Dendritic cell treated with granulocyte-macrophage colony-stimulating factor and Interleukin-4, amounts not matched to agents 40 ng/mL and 50 ng/mL, for 4 days (primary cell): Measurements from ENCODE around the gene LRRC4C.

ENCODE experiments used
- H3K27ac Mint-ChIP-seq: one replicate; pipeline ENCODE4 v1.8.0; 2022; ENCODE audit warnings: mild to moderate bottlenecking, mixed read lengths
- H3K27me3 Mint-ChIP-seq: one replicate; pipeline ENCODE4 v1.8.0; 2022; ENCODE audit warnings: mild to moderate bottlenecking, mixed read lengths
- H3K36me3 Mint-ChIP-seq: one replicate; pipeline ENCODE4 v1.8.0; 2022; ENCODE audit warnings: low read depth, mixed read lengths
- H3K4me1 Mint-ChIP-seq: one replicate; pipeline ENCODE4 v1.8.0; 2022; ENCODE audit warnings: low read depth, mixed read lengths
- H3K4me3 Mint-ChIP-seq: one replicate; pipeline ENCODE4 v1.8.0; 2022; ENCODE audit warnings: mild to moderate bottlenecking, moderate library complexity, mixed read lengths
- H3K9me3 Mint-ChIP-seq: one replicate; pipeline ENCODE4 v1.8.0; 2022; ENCODE audit warnings: mixed read lengths
- intact Hi-C: fragments of 100-400 bp; cut with micrococcal nuclease; formaldehyde crosslinking; loops from one replicate; pipeline ENCODE4 v1.15.0; 2022

The LRRC4C gene

GRCh38 chr11:40376331-40376730 lies 1083.1 kb downstream of the LRRC4C start:
- Mint-ChIP-seq H3K4me1 (no peaks in the 10 kb centered on the region), H3K9me3 (no peaks in the 10 kb centered on the region), H3K36me3 (no peaks in the 10 kb centered on the region), H3K27me3 (no peaks in the 10 kb centered on the region), H3K4me3 (no peak overlapping the region), H3K27ac (no peak overlapping the region)
- intact Hi-C loops = no loop called here

DNA sequence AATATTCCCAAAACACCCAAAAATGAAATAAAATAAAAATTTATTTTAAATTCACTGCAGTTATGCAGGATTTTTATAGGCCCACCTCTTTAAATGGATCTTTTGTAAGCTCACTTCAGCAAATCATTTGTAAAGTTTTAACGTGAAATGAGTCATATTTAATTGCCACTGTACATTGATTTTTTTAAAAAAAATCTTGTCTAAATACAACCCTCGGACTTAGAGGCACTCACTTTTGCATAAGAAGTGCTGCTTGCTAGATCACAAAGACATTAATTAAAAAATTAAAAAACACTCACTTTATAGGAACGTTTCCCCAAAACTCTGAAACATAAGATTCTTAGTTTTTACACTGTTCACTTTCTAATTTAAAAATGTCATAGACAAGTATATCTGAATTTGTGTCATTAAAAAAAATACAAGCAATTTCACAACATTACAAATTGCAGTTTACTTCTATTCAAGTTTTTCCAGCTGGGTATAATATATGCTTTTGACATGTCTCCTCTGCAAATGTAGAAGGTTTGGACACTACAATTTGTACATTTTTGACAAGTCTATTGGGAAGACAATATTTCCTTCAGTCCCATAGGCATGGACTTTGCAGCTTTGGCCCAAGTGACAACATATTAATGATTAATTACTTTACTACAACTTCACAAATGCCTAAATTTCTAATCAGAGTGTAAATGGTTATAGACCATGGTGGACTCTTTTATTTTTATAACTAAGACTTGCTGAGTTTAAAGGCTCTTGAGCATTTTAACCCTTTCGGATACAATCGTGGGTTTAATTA lies 1088.4 kb downstream of the LRRC4C start:
- Mint-ChIP-seq H3K9me3 (no peaks in the 10 kb centered on the region), H3K4me3 (no peak overlapping the region), H3K36me3 (no peaks in the 10 kb centered on the region), H3K27me3 (no peaks in the 10 kb centered on the region), H3K27ac (no peak overlapping the region), H3K4me1 (no peaks in the 10 kb centered on the region)
- intact Hi-C loops = no loop called here

- H3K4me1 Mint-ChIP-seq = no peaks in the 10 kb centered on the region
- H3K4me3 Mint-ChIP-seq = no peak overlapping the region
- H3K9me3 Mint-ChIP-seq = peaks cover 15% of the 10 kb centered on the region
- H3K27me3 Mint-ChIP-seq = no peaks in the 10 kb centered on the region
- intact Hi-C loops = no loop called here
- H3K27ac Mint-ChIP-seq = no peak overlapping the region
- H3K36me3 Mint-ChIP-seq = no peaks in the 10 kb centered on the region
These were observed 1099.2 kb downstream of the LRRC4C start for GRCh38 chr11:40360206-40360798.

GRCh38 chr11:40354121-40354520 lies 1105.3 kb downstream of the LRRC4C start:
- H3K27me3 Mint-ChIP-seq = no peaks in the 10 kb centered on the region
- H3K36me3 Mint-ChIP-seq = no peaks in the 10 kb centered on the region
- no peak overlapping the region for H3K27ac Mint-ChIP-seq
- intact Hi-C loops = no loop called here
- H3K4me1 Mint-ChIP-seq = no peaks in the 10 kb centered on the region
- H3K9me3 Mint-ChIP-seq = peaks cover 44% of the 10 kb centered on the region
- no peak overlapping the region for H3K4me3 Mint-ChIP-seq

- H3K27me3 Mint-ChIP-seq = no peaks in the 10 kb centered on the region
- no peaks in the 10 kb centered on the region for H3K36me3 Mint-ChIP-seq
- no peak overlapping the region for H3K27ac Mint-ChIP-seq
- H3K4me1 Mint-ChIP-seq = no peaks in the 10 kb centered on the region
- H3K9me3 Mint-ChIP-seq = peaks cover 15% of the 10 kb centered on the region
- H3K4me3 Mint-ChIP-seq = no peak overlapping the region
- intact Hi-C loops = no loop called here
These were observed 1118.5 kb downstream of the LRRC4C start for GRCh38 chr11:40340911-40341310.

DNA sequence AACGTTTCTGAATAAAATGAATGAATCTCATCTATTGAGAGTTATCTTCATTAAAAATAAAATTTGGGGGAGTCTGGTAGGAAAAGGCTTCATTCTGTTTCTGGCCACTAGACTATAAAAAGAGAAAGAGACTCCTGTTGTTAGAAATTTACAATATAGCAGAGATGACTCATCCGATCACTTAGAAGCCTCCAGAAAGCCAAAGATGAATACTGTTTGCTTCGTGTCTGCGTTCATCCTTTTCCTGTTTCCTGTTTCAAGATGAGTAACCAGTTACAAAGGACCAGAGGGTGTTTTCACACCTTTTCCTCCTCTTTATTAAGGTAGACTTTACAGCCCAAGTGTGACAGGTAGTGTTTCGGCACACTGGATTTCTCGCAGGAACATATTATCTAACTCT lies 1120.7 kb downstream of the LRRC4C start:
- no peaks in the 10 kb centered on the region for H3K4me1 Mint-ChIP-seq
- intact Hi-C loops = no loop called here
- H3K36me3 Mint-ChIP-seq = no peaks in the 10 kb centered on the region
- H3K4me3 Mint-ChIP-seq = no peak overlapping the region
- peaks cover 8% of the 10 kb centered on the region for H3K9me3 Mint-ChIP-seq
- H3K27me3 Mint-ChIP-seq = no peaks in the 10 kb centered on the region
- no peak overlapping the region for H3K27ac Mint-ChIP-seq

- no peaks in the 10 kb centered on the region for H3K4me1 Mint-ChIP-seq
- H3K27ac Mint-ChIP-seq = no peak overlapping the region
- intact Hi-C loops = no loop called here
- no peak overlapping the region for H3K4me3 Mint-ChIP-seq
- peaks cover 1% of the 10 kb centered on the region for H3K9me3 Mint-ChIP-seq
- H3K27me3 Mint-ChIP-seq = no peaks in the 10 kb centered on the region
- H3K36me3 Mint-ChIP-seq = no peaks in the 10 kb centered on the region
These were observed 1121.4 kb downstream of the LRRC4C start for GRCh38 chr11:40338062-40338461.

GRCh38 chr11:40337118-40337517 lies 1122.3 kb downstream of the LRRC4C start:
- Mint-ChIP-seq H3K27ac (no peak overlapping the region), H3K36me3 (no peaks in the 10 kb centered on the region), H3K4me3 (no peak overlapping the region), H3K4me1 (no peaks in the 10 kb centered on the region), H3K27me3 (no peaks in the 10 kb centered on the region), H3K9me3 (peaks cover 9% of the 10 kb centered on the region)
- intact Hi-C loops = no loop called here

- H3K27ac Mint-ChIP-seq = no peak overlapping the region
- no peaks in the 10 kb centered on the region for H3K36me3 Mint-ChIP-seq
These were observed 1130.4 kb downstream of the LRRC4C start for GRCh38 chr11:40328890-40329614.

DNA sequence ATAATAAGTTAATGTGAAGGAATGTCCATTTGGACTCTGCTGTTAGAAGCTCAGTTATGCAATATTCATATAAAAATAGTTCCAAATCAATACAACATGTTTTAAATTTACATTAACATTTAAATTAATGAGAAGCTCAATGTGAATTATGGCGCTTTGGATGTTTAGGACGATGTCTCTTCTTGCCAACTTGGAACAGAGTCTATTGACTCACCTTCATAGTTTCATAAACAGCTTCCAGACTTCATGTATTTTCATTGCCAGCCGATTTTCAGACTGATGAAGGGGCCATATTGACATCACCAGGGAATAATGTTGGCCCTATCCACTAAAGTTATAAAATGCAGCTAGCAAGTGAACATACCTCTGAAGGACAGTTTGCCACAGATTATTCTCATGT lies 1136.2 kb downstream of the LRRC4C start:
- Mint-ChIP-seq H3K36me3 (no peaks in the 10 kb centered on the region), H3K4me3 (no peak overlapping the region), H3K27ac (no peak overlapping the region), H3K9me3 (no peaks in the 10 kb centered on the region), H3K4me1 (no peaks in the 10 kb centered on the region), H3K27me3 (no peaks in the 10 kb centered on the region)
- intact Hi-C loops = no loop called here

More at GRCh38 chr11:40328890-40329614, 1130.4 kb downstream of the LRRC4C start:
- Mint-ChIP-seq H3K4me1 (no peaks in the 10 kb centered on the region), H3K4me3 (no peak overlapping the region), H3K27me3 (no peaks in the 10 kb centered on the region), H3K9me3 (peaks cover 10% of the 10 kb centered on the region)
- intact Hi-C loops = no loop called here

DNA sequence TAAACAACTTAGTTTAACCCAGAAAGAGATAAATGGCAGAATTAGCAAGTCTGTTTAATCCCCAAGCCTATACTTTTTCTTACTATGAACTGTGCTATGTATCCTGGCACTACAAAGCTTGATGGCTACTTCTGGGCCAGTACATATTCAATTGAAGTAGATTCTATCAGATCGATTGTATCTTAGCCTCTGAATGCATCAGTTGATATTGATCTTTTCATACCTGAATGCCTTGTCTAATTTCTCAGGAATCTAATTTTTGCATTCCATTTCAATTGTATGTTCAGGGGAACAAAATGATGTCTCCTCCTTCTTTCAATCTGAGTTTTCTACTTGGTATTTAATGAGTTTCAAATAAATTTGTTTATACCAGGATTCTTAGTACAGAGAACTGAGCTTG lies 1137.9 kb downstream of the LRRC4C start:
- intact Hi-C loops = no loop called here

DNA sequence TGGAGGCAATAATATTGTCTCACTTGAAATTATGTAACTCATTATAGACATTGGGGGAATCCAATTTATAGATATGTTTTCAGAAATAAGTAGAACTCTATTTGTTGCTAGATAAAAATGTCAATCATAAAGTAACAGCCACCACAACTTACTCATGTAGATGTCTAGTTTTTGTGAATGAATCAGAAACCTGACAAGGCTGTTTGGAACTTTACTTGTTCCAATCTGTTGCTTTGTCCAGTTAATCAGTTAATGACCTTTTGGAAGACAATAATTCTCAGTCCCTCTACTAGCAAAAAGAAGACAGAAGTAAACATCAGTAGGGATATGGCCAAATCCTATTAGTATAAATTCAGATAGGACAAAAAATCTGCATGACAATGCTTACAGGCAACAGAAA lies 1143.3 kb downstream of the LRRC4C start:
- no peak overlapping the region for H3K4me3 Mint-ChIP-seq
- H3K36me3 Mint-ChIP-seq = no peaks in the 10 kb centered on the region
- H3K4me1 Mint-ChIP-seq = no peaks in the 10 kb centered on the region
- H3K27ac Mint-ChIP-seq = no peak overlapping the region
- intact Hi-C loops = no loop called here
- H3K9me3 Mint-ChIP-seq = no peaks in the 10 kb centered on the region
- H3K27me3 Mint-ChIP-seq = no peaks in the 10 kb centered on the region

More for the DNA sequence above, 1137.9 kb downstream of the LRRC4C start:
- Mint-ChIP-seq H3K4me3 (no peak overlapping the region), H3K4me1 (no peaks in the 10 kb centered on the region), H3K27ac (no peak overlapping the region), H3K36me3 (no peaks in the 10 kb centered on the region), H3K9me3 (no peaks in the 10 kb centered on the region), H3K27me3 (no peaks in the 10 kb centered on the region)

GRCh38 chr11:40315122-40315521 lies 1144.3 kb downstream of the LRRC4C start:
- no peaks in the 10 kb centered on the region for H3K9me3 Mint-ChIP-seq

GRCh38 chr11:40314327-40314726 lies 1145.1 kb downstream of the LRRC4C start:
- intact Hi-C loops = no loop called here
- Mint-ChIP-seq H3K9me3 (no peaks in the 10 kb centered on the region), H3K4me3 (no peak overlapping the region), H3K4me1 (no peaks in the 10 kb centered on the region), H3K36me3 (no peaks in the 10 kb centered on the region), H3K27ac (no peak overlapping the region), H3K27me3 (no peaks in the 10 kb centered on the region)

More at GRCh38 chr11:40315122-40315521, 1144.3 kb downstream of the LRRC4C start:
- Mint-ChIP-seq H3K36me3 (no peaks in the 10 kb centered on the region), H3K4me3 (no peak overlapping the region), H3K27ac (no peak overlapping the region), H3K4me1 (no peaks in the 10 kb centered on the region), H3K27me3 (no peaks in the 10 kb centered on the region)
- intact Hi-C loops = no loop called here
